ENCODE measurements around the gene IWS1.

The IWS1 gene

GRCh38 chr2:127498386-127498785 is 27.9 kb downstream of the IWS1 start:
- DNase-seq (ENCODE audit: low read depth in 2 of 2): no peak

- no peak for DNase-seq (ENCODE audit: low read depth in 2 of 2)
These were observed 36.0 kb downstream of the IWS1 start for GRCh38 chr2:127490283-127490682.

- no peak for DNase-seq (ENCODE audit: low read depth in 2 of 2)
These were observed 39.8 kb downstream of the IWS1 start for GRCh38 chr2:127486247-127487058.

GRCh38 chr2:127485694-127486071 is 40.6 kb downstream of the IWS1 start:
- no peak for DNase-seq (ENCODE audit: low read depth in 2 of 2)

GRCh38 chr2:127485051-127485693 is 41.1 kb downstream of the IWS1 start:
- no peak for DNase-seq (ENCODE audit: low read depth in 2 of 2)

GRCh38 chr2:127482031-127482430 is 44.3 kb downstream of the IWS1 start:
- DNase-seq (ENCODE audit: low read depth in 2 of 2): no peak

GRCh38 chr2:127479866-127480743 is 46.2 kb downstream of the IWS1 start:
- no peak for DNase-seq (ENCODE audit: low read depth in 2 of 2)

GRCh38 chr2:127479219-127479825 is 47.0 kb downstream of the IWS1 start:
- DNase-seq (ENCODE audit: low read depth in 2 of 2): no peak

- no peak for DNase-seq (ENCODE audit: low read depth in 2 of 2)
These were observed 50.5 kb downstream of the IWS1 start for GRCh38 chr2:127475788-127476187.

GRCh38 chr2:127472268-127472667 is 54.0 kb downstream of the IWS1 start:
- DNase-seq (ENCODE audit: low read depth in 2 of 2): no peak

GRCh38 chr2:127471286-127471988 is 54.9 kb downstream of the IWS1 start:
- no peak for DNase-seq (ENCODE audit: low read depth in 2 of 2)

GRCh38 chr2:127469974-127470373 is 56.3 kb downstream of the IWS1 start:
- no peak for DNase-seq (ENCODE audit: low read depth in 2 of 2)

GRCh38 chr2:127469051-127469450 is 57.2 kb downstream of the IWS1 start:
- no peak for DNase-seq (ENCODE audit: low read depth in 2 of 2)

GRCh38 chr2:127465258-127465657 is 61.0 kb downstream of the IWS1 start:
- no peak for DNase-seq (ENCODE audit: low read depth in 2 of 2)

- no peak for DNase-seq (ENCODE audit: low read depth in 2 of 2)
These were observed 61.6 kb downstream of the IWS1 start for GRCh38 chr2:127464470-127465257.

GRCh38 chr2:127463155-127463991 is 62.9 kb downstream of the IWS1 start:
- no peak for DNase-seq (ENCODE audit: low read depth in 2 of 2)

GRCh38 chr2:127462461-127462860 is 63.8 kb downstream of the IWS1 start:
- DNase-seq (ENCODE audit: low read depth in 2 of 2): no peak

- DNase-seq (ENCODE audit: low read depth in 2 of 2): no peak
These were observed 69.3 kb downstream of the IWS1 start for GRCh38 chr2:127456960-127457359.
